Transverse colon (tissue), 3 donors: ENCODE results near the gene SPHK1.

ENCODE experiments used
- CTCF ChIP-seq, 5 experiments: fragments of 200-600 bp in 3 of 5; fragments of 450-650 bp in 2 of 5; sonication (generic) in 3 of 5; IDR thresholded peaks; 1 replicate in 2 of 5; 2 replicates in 3 of 5; pipeline ENCODE4 v1.5.1; 2016 to 2017; ENCODE audit warnings: antibody characterized with exemption in 5 of 5, inconsistent platforms in 3 of 5, mild to moderate bottlenecking in 2 of 5, moderate library complexity in 1 of 5
- POLR2A ChIP-seq: fragments of 450-650 bp; IDR thresholded peaks from one replicate; pipeline ENCODE4 v1.6.1; 2016; ENCODE audit warnings: antibody characterized with exemption, mild to moderate bottlenecking, moderate library complexity

- TF ChIP-seq CTCF (IDR thresholded peaks at IDR 0.05), result no peak
- no peak for TF ChIP-seq POLR2A
These were observed 15.1 kb downstream of the SPHK1 start for GRCh38 chr17:76399175-76400172.
